Natural killer cell (primary cell): ENCODE measurements around the gene TMED4. TPM values are rescaled to one million over a fixed set of nuclear protein-coding genes. Genes with fewer than 3 reads are reported as not detected.

Source experiments
- ATAC-seq, 3 donors: fragments of 150-1000 bp in 2 of 3; fragments of 200-7000 bp in 1 of 3; cut with Tn5 transposase; 1 replicate in 1 of 3; 2 replicates in 2 of 3; pipeline ENCODE4 v1.10.0; 2021; ENCODE audit warnings: mild to moderate bottlenecking in 2 of 3, moderate library complexity in 2 of 3
- DNase-seq, 2 donors: peaks; one replicate each; pipeline versions ENCODE4 v3.0.0 to v3.0.0-alpha.2; 2013 to 2021; ENCODE audit warnings: mixed read lengths in 1 of 2
- H3K27ac ChIP-seq: one replicate; pipeline ENCODE4 v1.5.1; 2013; ENCODE audit warnings: mild to moderate bottlenecking, low read length
- H3K27me3 ChIP-seq: one replicate; pipeline ENCODE4 v1.6.1; 2013; ENCODE audit warnings: low read length; ENCODE audit not compliant: control insufficient read depth, insufficient read depth
- H3K36me3 ChIP-seq: one replicate; pipeline ENCODE4 v1.6.1; 2013; ENCODE audit warnings: low read length; ENCODE audit not compliant: control insufficient read depth, insufficient read depth
- H3K4me1 ChIP-seq: one replicate; pipeline ENCODE4 v1.6.1; 2013; ENCODE audit warnings: low read length; ENCODE audit not compliant: control insufficient read depth, insufficient read depth
- H3K4me3 ChIP-seq: one replicate; pipeline ENCODE4 v1.5.1; 2013; ENCODE audit warnings: low read length
- H3K9me3 ChIP-seq: one replicate; pipeline ENCODE4 v1.6.1; 2013; ENCODE audit warnings: low read length; ENCODE audit not compliant: control insufficient read depth, insufficient read depth
- H3K27ac Mint-ChIP-seq, 2 donors: one replicate each; pipeline ENCODE4 v1.8.0; 2022; ENCODE audit warnings: mild to moderate bottlenecking in 2 of 2, mixed read lengths in 2 of 2, moderate library complexity in 1 of 2
- H3K27me3 Mint-ChIP-seq, 2 donors: one replicate each; pipeline ENCODE4 v1.8.0; 2022; ENCODE audit warnings: low read depth in 2 of 2, mixed read lengths in 2 of 2
- H3K36me3 Mint-ChIP-seq: one replicate; pipeline ENCODE4 v1.8.0; 2022; ENCODE audit warnings: mixed read lengths
- H3K4me1 Mint-ChIP-seq, 2 donors: one replicate each; pipeline ENCODE4 v1.8.0; 2022; ENCODE audit warnings: mixed read lengths in 2 of 2
- H3K4me3 Mint-ChIP-seq: one replicate; pipeline ENCODE4 v1.8.0; 2022; ENCODE audit warnings: mild to moderate bottlenecking, moderate library complexity, mixed read lengths
- H3K9me3 Mint-ChIP-seq, 2 donors: one replicate each; pipeline ENCODE4 v1.8.0; 2022; ENCODE audit warnings: mixed read lengths in 2 of 2
- WGBS: methylation state at CpG from one replicate; pipeline ENCODE4 v1.1.7; 2013; ENCODE audit warnings: missing lambda C conversion rate; ENCODE audit not compliant: insufficient coverage; 5-methylcytosine and 5-hydroxymethylcytosine counted together
- intact Hi-C: fragments of 100-400 bp; cut with micrococcal nuclease; formaldehyde crosslinking; loops from one replicate; pipeline ENCODE4 v1.14.2; 2022
- total RNA-seq, 4 donors: library from RNA; stranded (reverse); fragments of 120-200 nt in 1 of 4; gene quantifications; one replicate each; pipeline versions ENCODE4 v1.2.3 to v1.2.4, GENCODE V29; 2013 to 2022
- TF ChIP-seq, protein P1 (sequence below): fragments of 200-600 bp; IDR thresholded peaks from one replicate; pipeline ENCODE4 v1.8.0; 2022; ENCODE audit warnings: antibody characterized with exemption

Gene TMED4
- total RNA-seq, 3 donors from 2014 or later (not counting 1 experiment from before 2014, with no cell fraction given), result 93.1 to 101 (median 94.1) TPM

DNA sequence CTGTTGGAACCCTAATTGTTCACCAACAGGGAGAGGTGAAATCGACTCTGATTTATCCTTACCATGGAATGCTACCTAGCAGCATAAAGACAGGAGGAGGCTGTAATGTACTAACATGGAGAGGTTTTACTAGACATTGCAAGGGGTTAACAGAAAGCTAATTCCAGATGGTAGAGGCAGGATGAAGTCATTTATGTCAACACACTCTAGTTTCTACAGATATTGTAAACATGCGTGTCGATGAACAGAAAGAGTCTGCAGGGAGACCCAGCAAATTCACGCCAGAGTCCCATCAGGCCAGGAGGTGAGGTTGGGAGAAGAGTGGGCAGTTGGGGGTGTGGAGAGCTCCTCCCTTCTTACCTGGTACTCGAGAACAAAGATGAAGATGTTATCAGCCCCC, 47.9 kb downstream of the TMED4 start:
- Mint-ChIP-seq H3K27ac (no peak overlapping the region), H3K4me1 (no peaks in the 10 kb centered on the region)

DNA sequence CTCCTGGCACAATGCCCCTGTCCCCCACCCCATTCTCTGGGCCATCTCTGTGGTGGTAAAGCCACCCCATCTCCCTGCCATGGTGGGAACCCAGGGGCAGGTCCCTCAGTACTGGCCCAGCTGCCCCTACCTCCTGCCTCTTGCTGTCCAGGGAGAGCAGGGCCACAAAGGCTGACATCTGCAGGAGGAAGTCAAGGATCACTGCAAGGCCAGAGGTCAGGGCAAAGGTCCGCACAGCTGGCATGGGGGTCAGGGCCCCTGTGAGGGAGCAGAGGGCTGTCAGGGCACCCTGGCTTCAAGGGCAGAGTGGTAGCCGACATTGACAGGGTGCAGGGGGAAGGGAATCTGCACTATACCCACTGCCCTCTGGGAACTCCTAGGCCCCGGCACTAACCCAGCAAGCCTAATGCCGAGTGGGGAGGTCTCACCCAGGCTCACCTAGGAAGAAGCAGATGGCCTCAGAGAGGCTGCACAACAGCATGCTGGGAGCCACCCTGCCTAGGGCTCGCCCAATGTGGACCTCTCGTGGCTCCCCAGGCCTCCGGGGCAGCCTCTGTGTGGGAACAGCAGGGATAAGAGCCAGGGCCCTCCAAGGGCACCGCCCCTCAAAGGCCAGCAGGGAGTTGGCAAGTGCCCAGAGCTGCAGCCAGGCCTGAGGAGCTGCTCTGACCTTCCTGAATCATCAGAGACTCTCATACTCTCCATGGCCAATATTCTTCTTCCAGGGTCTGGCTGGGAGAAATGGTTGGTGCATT, 48.6 kb downstream of the TMED4 start:
- no peak overlapping the region for H3K27ac Mint-ChIP-seq

More for the DNA sequence above, 47.9 kb downstream of the TMED4 start:
- no peaks in the 10 kb centered on the region for H3K27me3 Mint-ChIP-seq
- TF ChIP-seq, protein P1, sequence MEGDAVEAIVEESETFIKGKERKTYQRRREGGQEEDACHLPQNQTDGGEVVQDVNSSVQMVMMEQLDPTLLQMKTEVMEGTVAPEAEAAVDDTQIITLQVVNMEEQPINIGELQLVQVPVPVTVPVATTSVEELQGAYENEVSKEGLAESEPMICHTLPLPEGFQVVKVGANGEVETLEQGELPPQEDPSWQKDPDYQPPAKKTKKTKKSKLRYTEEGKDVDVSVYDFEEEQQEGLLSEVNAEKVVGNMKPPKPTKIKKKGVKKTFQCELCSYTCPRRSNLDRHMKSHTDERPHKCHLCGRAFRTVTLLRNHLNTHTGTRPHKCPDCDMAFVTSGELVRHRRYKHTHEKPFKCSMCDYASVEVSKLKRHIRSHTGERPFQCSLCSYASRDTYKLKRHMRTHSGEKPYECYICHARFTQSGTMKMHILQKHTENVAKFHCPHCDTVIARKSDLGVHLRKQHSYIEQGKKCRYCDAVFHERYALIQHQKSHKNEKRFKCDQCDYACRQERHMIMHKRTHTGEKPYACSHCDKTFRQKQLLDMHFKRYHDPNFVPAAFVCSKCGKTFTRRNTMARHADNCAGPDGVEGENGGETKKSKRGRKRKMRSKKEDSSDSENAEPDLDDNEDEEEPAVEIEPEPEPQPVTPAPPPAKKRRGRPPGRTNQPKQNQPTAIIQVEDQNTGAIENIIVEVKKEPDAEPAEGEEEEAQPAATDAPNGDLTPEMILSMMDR, result no peak
- intact Hi-C loops, result no loop called here
- no peaks in the 10 kb centered on the region for H3K4me1 ChIP-seq
- peaks cover 0 to under 1% of the 10 kb centered on the region in 2 donors for H3K9me3 Mint-ChIP-seq
- H3K4me3 Mint-ChIP-seq, result no peak overlapping the region
- H3K9me3 ChIP-seq, result no peaks in the 10 kb centered on the region
- no peak overlapping the region for H3K27ac ChIP-seq
- WGBS, result 96% methylated on average over 5 of the region's 5 CpGs
- DNase-seq, result no peak
- no peak overlapping the region for H3K4me3 ChIP-seq
- no peak for ATAC-seq
- no peaks in the 10 kb centered on the region for H3K27me3 ChIP-seq
- H3K36me3 Mint-ChIP-seq, result no peaks in the 10 kb centered on the region
- no peaks in the 10 kb centered on the region for H3K36me3 ChIP-seq

DNA sequence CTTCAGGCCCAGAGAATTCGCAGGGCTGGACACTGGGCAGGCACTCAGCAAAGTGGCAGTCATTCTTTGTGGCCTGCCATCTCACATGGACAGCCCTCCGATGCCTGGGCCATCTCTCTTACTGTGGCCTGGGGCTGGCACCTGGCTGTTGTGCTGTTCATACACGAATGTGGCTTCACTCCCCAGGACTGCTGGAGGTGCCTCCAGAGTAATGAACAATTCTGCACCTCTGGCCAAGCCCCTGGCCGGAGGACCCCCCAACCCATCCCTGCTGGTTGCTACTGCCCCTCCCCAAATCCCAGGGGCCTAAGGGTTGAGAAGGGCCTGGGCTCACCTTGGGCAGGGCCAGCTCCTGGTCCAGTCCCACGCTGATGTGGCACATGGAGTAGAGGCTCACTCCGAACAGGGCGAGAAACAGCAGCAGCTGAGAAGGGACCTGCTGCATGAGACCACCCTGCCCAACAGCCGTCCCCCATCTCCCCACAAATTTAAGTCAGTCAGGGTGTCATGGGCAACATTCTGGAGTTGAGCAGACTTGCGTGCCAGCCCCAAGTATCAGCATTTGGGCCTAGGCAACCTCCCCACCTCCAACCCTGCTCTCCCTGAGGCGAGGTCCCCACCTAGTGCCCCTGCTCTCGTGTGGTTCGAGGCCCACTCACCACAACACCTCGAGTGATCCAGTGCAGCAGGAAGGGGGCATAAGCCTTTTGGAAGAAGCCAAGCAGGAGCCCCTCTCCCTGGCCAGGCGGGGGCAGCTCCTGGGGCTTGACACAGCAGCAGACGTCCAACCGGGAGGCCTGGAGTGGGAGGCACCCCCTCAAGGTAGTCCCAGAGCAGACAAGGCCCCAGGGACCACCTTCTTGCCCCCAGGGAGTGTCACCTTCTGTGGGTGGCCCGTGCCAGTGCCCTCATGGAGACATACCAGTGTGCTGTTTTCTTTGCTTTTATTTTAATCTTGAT, 50.3 kb downstream of the TMED4 start:
- no peaks in the 10 kb centered on the region for H3K36me3 ChIP-seq
- peaks cover 0 to 2% of the 10 kb centered on the region in 2 donors for H3K9me3 Mint-ChIP-seq
- no peak overlapping the region for H3K27ac Mint-ChIP-seq
- H3K27me3 ChIP-seq, result no peaks in the 10 kb centered on the region
- no peaks in the 10 kb centered on the region for H3K36me3 Mint-ChIP-seq
- no peaks in the 10 kb centered on the region for H3K4me1 Mint-ChIP-seq
- H3K27ac ChIP-seq, result no peak overlapping the region
- H3K4me3 Mint-ChIP-seq, result no peak overlapping the region
- ATAC-seq (no peak), DNase-seq (no peak)
- H3K27me3 Mint-ChIP-seq, result no peaks in the 10 kb centered on the region
- TF ChIP-seq, protein P1, result no peak
- intact Hi-C loops, result no loop called here
- H3K4me1 ChIP-seq, result no peaks in the 10 kb centered on the region
- no peak overlapping the region for H3K4me3 ChIP-seq
- H3K9me3 ChIP-seq, result no peaks in the 10 kb centered on the region
- WGBS, result 80% methylated on average over 17 of the region's 17 CpGs

More for the DNA sequence above, 48.6 kb downstream of the TMED4 start:
- Histone ChIP-seq H3K4me1 (no peaks in the 10 kb centered on the region), H3K4me3 (no peak overlapping the region), H3K36me3 (no peaks in the 10 kb centered on the region), H3K27me3 (no peaks in the 10 kb centered on the region), H3K9me3 (no peaks in the 10 kb centered on the region), H3K27ac (no peak overlapping the region)
- intact Hi-C loops, result no loop called here
- DNase-seq (no peak), ATAC-seq (no peak)
- Mint-ChIP-seq H3K4me3 (no peak overlapping the region), H3K27me3 (no peaks in the 10 kb centered on the region), H3K36me3 (no peaks in the 10 kb centered on the region), H3K4me1 (no peaks in the 10 kb centered on the region), H3K9me3 (peaks cover 0 to 2% of the 10 kb centered on the region in 2 donors)
- WGBS, result 89% methylated on average over 8 of the region's 8 CpGs
- TF ChIP-seq, protein P1, result no peak
